H54 (cell line): Measurements from ENCODE around the gene TUBB1.

Experiments used
- DNase-seq: peaks from one replicate; pipeline ENCODE4 v3.0.0; 2011; ENCODE audit warnings: low spot score, mixed read lengths; ENCODE audit not compliant: insufficient read length
- FAIRE-seq: peaks from 3 replicates; lab custom pipeline; 2011; peaks lifted over from hg19 to GRCh38; lab: Jason Lieb, UNC
- POLR2A ChIP-seq: IDR thresholded peaks from 2 replicates; pipeline ENCODE4 v1.6.1; 2011; ENCODE audit warnings: low read depth, mild to moderate bottlenecking, low read length

Gene TUBB1

DNA sequence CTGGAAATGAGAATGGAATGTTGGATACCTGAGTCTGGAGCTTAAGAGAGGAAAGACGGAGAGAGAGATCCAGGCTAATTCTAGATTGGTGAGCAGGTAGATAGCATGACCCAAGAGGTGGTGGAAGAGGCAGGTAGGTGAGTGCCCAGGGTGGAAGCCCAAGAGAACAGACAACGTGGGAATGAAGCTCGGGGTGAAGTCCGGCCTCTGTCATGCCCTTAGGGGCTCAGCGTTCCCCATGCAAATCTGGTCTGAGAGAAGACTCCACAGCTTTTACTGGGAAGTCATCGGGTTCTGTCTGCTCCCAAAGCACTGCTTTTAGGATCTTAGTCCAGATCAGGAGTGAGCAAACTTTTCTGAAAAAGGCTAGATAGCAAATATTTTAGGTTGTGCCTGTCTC is 34.5 kb upstream of the TUBB1 start:
- no peak for DNase-seq
- TF ChIP-seq POLR2A: no peak
- no peak for FAIRE-seq

DNA sequence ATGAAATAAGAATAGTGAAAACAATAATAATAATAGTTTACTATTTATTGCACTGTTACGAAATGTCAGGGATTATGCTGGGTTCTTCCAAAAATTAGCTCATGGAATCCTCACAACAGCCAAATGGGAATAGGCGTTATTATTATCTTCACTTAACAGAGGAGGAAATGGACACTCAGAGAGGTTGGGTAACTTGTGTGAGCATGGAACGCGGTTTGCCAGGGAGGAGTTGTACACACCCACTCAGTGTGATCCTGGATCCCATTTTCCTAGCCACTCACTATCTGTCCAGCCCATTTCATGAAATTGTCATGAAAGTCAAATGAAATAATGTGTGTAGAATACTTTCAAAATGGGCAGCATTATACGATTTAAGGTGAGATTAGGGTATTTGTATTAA is 33.6 kb upstream of the TUBB1 start:
- DNase-seq (no peak), FAIRE-seq (no peak)
- no peak for TF ChIP-seq POLR2A

- no peak for TF ChIP-seq POLR2A
- FAIRE-seq: no peak
- no peak for DNase-seq
These were observed 32.8 kb upstream of the TUBB1 start for GRCh38 chr20:58986286-58986967.

DNA sequence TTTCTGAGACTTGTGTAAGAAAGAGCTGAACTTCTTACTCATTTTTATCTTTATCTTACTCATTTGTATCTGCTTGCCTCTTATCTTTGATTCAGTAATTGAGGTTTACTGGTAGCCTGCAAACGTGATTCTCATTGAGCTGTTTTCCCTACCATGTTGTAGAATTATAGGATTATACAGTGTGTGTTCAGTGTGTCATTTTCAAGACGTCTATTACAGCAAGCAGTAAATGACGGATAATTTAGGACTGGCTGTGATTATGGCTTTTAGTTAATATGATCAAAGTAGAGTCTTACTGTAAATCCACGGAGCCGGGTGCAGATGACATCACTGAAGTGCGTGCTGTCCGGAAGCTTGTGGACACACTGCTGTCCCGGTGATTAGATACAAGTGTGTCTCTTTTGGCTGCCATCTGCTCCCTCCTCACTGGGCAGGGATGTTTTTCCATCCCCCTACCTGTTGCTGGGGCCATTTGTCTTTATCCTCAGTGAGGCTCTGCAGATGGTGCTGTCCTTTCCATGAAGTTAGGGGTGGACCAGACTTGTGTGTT is 32.2 kb upstream of the TUBB1 start:
- DNase-seq (no peak), FAIRE-seq (no peak)
- TF ChIP-seq POLR2A: no peak

GRCh38 chr20:58987790-58988564 is 31.3 kb upstream of the TUBB1 start:
- DNase-seq (no peak), FAIRE-seq (no peak)
- no peak for TF ChIP-seq POLR2A

DNA sequence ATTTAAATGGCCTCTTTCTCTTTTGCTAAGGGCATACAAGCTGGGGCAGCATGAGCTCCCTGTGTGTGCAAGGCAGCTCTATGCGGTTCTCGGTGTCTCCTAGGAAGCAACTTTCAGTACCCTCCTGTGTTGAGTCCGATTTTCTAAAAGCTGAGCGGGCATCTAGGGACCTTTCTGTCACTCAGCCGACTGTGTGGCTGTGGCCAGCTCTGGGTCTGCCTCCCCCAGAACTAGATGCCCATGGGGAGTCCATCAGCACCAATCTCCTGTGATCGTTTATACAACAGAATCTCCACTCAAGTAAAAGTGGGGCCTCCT is 30.7 kb upstream of the TUBB1 start:
- no peak for TF ChIP-seq POLR2A
- FAIRE-seq: no peak
- no peak for DNase-seq

- DNase-seq (no peak), FAIRE-seq (no peak)
- no peak for TF ChIP-seq POLR2A
These were observed 30.0 kb upstream of the TUBB1 start for GRCh38 chr20:58989196-58989595.

GRCh38 chr20:58990651-58991445 is 28.4 kb upstream of the TUBB1 start:
- TF ChIP-seq POLR2A: no peak
- DNase-seq (no peak), FAIRE-seq (no peak)

GRCh38 chr20:58991715-58992114 is 27.5 kb upstream of the TUBB1 start:
- FAIRE-seq: no peak
- no peak for TF ChIP-seq POLR2A
- DNase-seq: no peak

- FAIRE-seq (no peak), DNase-seq (no peak)
- TF ChIP-seq POLR2A: no peak
These were observed 26.3 kb upstream of the TUBB1 start for GRCh38 chr20:58992911-58993310.

DNA sequence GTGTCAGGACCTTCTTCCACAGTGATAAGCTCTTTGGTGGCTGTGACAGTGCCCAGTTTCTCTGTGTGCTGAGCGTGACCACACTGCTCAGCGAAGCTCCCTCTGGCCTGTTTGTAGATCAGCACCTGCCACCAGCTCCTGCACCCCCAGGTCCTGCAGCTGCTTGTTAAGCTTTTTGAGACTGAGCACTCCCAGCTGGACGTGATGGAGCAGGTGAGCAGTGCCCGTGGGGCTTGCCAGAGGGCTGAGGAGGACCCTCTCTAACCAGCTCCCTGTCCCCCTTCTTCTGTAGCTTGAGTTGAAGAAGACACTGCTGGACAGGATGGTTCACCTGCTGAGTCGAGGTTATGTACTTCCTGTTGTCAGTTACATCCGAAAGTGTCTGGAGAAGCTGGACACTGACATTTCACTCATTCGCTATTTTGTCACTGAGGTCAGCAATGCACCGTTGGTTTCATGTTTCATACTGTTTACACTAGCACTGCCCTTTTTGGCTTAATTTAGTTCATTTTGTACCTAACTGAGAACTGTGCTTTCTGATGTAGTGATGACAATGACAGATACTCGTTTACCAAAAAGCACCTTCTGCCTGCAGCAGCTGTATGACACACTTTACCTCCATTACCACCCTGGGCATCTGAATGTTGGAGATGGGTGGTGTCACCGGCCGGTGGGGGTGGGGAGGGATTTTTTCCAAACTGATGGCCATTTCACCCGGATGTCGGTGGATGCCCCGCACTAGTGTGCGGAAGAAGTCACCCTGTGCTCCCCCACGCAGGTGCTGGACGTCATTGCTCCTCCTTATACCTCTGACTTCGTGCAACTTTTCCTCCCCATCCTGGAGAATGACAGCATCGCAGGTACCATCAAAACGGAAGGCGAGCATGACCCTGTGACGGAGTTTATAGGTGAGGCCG is 25.6 kb upstream of the TUBB1 start:
- DNase-seq (no peak), FAIRE-seq (no peak)
- no peak for TF ChIP-seq POLR2A

DNA sequence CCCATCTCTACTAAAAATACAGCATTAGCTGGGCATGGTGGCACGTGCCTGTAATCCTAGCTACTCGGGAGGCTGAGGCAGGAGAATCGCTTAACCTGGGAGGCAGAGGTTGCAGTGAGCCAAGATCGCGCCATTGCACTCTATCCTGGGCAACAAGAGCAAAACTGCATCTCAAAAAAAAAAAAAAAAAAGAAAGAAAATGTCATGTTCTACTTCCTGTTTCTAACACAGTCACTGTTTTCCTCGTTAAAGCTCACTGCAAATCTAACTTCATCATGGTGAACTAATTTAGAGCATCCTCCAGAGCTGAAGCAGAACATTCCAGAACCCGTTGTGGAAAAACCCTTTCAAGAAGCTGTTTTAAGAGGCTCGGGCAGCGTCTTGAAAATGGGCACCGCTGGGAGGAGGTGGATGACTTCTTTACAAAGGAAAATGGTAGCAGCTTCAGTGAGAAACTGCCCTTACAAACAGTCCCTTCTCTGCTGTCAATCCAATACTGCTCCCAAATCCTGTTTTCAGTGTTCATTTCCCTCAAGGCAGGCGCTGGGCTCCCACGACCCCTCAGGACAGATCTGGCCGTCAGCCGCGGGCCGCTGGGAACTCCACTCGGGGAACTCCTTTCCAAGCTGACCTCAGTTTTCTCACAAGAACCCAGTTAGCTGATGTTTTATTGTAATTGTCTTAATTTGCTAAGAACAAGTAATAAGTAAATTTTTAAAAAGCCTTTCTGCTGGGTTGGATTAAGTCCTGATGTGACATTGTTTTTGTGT is 24.7 kb upstream of the TUBB1 start:
- no peak for TF ChIP-seq POLR2A
- FAIRE-seq (no peak), DNase-seq (no peak)
